ENCODE results near the gene ASPHD2. TPM values are rescaled to one million over a fixed set of nuclear protein-coding genes. Genes with fewer than 3 reads are reported as not detected.
"Not testable (repeated sequence)": the region's sequence is repeated elsewhere in the genome, so short reads cannot be mapped to it uniquely, and the experiment has no call there.

Gene ASPHD2
- polyA plus RNA-seq, 3 donors: 3.4 to 4.0 (median 3.7) TPM

DNA sequence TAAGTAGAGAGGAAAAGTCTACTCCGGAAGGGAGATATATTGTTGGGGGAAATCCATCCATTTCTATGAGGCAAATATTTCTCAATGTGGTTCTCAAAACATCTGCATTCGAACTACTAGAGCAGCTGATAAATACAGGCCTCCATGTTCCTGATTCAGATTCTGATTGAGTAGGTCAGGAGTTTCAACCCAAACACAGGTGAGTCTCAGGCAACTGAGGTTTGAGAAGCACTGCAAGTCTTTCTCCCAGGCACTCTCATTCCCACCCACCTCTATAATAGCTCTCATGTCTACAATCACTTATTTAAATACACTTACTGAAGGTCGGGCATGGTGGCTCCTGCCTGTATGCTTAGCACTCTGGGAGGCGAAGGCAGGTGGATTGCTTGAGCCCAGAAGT is 14.7 kb upstream of the ASPHD2 start:
- no peak for DNase-seq (ENCODE audit: low read depth in 3 of 3, low spot score in 2 of 3)

DNA sequence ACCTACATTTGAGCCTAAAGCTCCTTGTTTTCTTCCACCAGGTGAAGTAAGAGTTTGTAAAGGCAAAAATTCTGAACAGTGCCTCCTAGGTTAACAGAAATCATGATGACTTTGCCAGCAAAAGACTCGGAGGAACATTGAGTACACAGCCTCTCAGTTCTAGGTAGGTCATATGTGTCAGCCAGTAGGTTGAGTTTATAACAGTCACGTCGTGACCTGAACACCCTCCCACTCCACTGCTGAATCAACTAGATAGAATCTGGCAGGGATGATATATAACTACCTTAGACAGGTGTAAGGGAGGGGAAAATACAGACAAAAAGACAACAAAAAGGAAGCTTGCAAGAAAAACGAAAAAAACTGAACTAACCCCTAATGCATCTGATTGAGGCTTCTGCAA is 12.8 kb upstream of the ASPHD2 start:
- DNase-seq (ENCODE audit: low read depth in 3 of 3, low spot score in 2 of 3): no peak

DNA sequence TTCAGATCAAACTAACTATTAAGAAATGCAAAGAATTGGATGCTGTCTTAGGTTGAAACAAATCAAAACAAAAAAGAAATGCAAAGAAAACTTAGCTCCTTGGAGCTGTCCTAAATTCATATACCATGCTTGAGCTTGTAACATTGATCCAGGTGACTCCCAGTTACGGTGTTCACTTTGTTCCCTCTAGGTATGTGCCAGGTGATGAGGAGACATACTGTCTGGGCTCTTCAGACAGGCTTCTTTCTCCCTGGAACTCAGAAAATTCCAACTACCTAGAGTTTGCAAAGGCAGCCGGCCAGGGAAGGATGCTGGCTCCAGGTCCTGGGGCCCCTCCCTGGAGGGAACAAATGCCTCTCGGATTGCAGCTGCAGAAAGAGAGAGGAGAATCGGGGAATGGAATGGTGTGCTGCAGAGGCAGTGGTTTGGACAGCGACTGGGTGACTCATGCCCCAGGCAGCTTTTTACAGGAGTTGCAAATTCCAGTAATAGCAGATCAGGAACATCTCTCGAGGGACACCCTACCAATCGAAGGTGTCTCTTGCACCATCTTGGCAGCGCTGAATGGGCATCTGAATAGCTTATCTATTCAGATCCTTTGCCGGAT is 12.3 kb upstream of the ASPHD2 start:
- no peak for DNase-seq (ENCODE audit: low read depth in 3 of 3, low spot score in 2 of 3)

DNA sequence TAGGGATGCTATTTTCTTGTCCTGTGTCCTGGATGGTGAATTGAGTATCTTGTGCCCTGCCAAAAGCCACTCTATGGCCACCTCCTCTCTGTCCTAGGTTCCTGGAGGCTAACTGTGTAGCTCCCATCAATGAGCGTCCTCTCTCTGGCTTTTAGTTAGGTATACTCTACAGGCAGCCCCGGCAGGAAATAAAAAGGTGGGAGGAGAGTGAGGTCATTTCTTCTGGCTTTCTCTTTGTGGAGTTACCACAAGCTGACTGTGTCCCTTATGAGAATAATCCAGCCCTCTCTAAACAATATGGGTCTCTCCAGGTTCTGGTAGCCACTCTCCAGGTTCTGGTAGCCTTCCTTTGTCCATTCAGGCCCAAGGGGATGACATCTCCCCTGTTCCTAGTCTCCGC is 11.7 kb upstream of the ASPHD2 start:
- no peak for DNase-seq (ENCODE audit: low read depth in 3 of 3, low spot score in 2 of 3)

DNA sequence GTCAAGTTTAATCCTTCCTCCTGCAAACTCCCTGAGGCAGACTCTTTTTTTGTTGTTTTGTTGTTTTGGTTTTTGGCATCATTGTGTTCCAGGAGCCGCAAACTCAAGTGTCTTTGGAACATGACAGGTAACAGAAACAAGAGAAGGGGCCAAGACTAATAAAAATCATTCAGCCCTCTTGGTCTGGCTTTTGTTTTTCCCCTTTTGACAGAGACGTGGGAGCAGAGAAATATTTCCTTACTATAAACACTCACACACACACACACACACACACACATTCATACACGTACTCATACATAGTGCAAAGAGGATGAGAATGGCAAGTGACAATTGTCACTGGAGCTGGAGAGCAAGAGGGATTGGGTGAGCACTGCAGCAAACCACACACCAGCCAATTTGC is 10.4 kb upstream of the ASPHD2 start:
- no peak for DNase-seq (ENCODE audit: low read depth in 3 of 3, low spot score in 2 of 3)

DNA sequence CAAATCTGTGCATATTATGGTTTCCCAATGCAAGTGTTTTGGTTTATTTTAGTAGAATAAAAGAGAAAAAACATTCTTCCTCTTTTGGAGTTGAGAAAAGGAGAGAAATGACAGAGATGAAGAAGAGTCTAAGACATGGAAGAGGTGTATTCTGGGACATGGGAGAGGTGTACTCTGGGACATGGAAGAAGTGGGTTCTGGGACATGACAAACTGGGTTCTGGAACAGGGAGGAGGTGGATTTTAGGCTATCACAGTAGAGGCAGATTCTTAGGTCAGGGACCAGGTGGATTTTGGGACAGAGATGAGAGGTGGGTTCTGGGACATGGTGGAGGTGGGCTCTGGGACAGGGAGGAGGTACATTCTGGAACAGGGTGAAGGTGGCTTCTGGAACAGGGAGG is 2.1 kb upstream of the ASPHD2 start:
- no peak for DNase-seq (ENCODE audit: low read depth in 3 of 3, low spot score in 2 of 3)

DNA sequence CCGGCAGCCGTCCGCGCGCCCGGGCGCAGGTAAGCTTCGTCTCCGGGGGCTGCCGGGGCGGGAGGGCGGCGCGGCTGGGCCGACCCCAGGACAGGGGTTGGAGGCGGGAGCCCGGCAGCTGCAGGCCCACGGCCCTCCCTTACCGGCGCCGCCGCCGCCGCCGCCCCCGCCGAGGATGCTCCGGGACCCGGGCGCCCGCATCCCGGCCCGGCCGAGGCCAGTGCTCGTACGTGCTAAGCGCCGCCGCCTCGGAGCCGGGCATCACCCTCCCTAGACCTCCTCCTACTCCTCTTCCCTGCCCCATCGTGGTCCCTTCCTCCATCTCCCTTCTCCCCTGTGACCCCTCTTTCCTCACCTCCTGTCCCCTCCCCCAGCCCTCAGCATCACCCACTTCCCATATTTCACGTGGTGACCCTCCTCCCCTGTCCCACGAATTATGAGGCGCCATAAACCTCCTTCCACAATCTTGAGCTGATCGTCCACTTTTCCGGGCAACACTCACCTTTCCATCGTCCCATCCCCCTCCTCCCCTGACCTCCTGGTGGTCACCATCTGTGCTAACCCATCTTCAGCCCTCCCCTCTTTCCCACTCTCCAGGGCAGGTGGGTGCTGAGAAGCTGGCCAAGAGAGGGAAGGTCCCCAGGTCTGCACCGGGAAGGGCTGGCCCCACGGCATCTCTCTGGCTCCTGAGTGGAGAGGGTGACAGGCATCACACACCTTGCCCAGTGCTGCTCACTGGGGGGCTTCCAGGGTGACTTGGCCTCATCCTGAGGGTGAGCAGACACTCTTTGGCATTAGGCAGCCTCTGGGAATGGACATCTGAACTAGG is 612 bp downstream of the ASPHD2 start:
- no peak for DNase-seq (ENCODE audit: low read depth in 3 of 3, low spot score in 2 of 3)

DNA sequence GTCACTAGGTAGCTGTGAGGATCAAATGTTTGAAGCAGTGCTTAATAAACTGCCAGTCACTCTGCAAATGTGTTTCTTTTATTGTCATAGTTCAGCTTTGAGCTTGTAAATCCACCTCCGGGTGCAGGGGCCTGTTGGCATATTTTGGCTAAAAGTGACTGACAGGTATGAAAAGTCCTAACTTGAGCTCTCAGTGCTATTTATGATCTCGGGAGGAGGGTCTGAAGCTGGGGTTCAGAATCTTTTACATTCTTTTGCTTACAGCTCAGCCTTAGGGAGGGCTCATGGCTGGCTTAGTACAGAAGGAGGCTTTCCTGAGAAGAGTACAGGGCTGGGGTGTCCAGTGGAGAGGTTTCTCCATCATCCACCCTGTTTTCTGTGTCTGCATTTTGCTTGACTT is 1.5 kb downstream of the ASPHD2 start:
- DNase-seq (ENCODE audit: low read depth in 3 of 3, low spot score in 2 of 3): no peak

DNA sequence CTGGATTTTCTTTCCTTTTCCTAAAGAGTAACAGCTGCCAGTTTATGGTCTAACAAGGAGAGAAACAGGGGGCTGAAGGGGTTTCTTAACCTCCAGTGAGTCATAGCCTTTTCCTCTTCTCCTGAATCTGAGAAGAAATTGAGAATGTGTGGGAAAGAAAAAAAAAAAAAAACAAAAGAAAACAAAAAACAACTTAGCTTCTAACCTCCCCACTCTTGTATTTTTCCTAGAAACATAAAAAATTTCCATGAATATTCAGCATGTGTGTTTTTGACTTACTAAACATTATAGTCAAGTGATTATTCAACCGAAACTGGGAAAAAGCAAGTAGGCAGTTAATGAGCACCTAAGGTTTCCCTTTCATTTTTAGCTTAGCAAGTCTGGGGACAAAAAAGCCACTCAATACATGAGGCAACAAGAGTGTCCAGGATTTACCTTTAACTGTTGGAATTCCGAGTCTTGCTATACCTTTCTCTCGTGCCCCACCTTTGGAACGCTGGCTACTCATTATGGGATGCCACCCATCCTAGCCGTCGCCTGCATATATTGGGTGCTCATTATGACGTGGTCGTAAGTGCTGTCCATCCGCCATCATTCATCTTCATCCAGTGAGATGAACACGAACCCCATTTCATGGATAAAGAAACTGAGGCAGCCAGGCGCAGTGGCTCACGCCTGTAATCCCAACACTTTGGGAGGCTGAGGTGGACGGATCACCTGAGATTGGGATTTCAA is 2.4 kb downstream of the ASPHD2 start:
- no peak for DNase-seq (ENCODE audit: low read depth in 3 of 3, low spot score in 2 of 3)

DNA sequence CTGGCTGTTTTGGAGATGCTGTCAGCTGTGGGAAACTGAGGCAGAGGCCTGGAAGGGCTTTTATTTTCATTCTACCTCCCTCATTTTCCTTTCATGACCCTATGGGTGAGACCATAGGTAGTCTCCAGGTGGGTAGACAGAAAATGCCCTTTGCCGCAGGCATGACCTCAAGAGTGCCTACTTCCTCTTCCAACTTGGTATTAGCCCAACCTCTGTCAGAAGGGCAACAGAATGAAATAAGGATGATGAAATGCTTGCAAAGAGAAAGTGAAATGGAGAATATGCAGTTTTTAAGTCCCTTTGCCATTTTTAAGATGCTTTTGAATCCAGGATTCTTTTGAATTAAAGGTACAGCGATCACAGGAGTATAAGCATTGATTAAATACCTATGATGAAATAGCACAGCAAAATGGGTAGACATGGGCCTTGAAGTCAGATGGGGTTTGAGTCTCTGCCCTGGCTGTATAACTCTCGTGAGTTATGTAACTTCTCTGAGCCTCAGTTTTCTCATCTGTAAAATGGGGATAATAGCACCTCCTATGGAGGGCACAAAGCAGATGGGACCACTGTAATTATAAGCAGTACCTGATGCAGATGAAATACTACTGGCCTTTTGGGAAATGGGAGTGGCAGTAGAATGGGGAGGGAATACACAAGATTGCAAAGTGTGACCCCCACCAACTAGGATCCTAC is 3.7 kb downstream of the ASPHD2 start:
- DNase-seq (ENCODE audit: low read depth in 3 of 3, low spot score in 2 of 3): no peak

DNA sequence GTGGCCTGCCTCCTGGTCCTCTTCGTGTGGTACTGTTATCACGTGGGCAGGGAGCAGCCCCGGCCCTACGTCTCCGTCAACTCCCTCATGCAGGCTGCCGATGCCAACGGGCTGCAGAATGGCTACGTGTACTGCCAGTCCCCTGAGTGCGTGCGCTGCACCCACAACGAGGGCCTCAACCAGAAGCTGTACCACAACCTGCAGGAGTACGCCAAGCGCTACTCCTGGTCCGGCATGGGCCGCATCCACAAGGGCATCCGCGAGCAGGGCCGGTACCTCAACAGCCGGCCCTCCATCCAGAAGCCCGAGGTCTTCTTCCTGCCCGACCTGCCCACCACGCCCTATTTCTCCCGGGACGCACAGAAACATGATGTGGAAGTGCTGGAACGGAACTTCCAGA is 4.7 kb downstream of the ASPHD2 start:
- no peak for DNase-seq (ENCODE audit: low read depth in 3 of 3, low spot score in 2 of 3)

DNA sequence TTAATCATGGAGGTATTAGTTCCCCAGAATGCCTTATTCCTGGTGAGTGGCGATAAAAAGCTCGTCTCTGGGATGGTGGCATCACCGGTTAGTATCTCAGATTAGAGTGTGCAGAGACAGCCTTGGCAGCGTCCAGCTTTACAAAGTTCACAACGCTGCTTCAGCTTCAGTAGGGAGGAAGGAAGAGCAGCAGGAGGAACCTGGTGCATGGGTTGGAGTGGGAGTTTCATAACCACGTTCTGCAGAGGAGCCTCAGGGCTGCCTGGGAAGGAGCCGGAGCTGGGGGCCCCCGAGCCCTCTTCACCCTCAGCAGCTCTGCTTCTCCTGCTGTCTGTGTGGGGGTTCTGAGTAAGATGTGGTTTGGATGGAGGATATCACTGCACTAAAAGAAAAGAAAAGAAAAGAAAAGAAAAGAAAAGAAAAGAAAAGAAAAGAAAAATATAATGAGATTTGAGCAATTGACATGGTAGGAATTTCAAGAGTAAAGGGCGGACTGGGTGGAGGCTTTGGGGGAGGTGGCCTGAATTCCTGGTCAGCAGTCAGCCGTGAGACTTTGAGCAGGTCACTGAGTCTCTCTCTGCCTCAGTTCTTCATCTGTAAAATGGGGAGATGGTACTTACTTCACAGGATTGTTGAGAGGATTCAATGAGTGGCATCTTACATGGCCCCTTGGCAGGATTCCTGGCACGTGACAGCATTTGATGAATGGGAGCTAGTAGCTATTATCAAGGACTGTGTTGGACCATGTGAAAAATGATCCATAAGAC is 6.5 kb downstream of the ASPHD2 start:
- DNase-seq (ENCODE audit: low read depth in 3 of 3, low spot score in 2 of 3): no peak

DNA sequence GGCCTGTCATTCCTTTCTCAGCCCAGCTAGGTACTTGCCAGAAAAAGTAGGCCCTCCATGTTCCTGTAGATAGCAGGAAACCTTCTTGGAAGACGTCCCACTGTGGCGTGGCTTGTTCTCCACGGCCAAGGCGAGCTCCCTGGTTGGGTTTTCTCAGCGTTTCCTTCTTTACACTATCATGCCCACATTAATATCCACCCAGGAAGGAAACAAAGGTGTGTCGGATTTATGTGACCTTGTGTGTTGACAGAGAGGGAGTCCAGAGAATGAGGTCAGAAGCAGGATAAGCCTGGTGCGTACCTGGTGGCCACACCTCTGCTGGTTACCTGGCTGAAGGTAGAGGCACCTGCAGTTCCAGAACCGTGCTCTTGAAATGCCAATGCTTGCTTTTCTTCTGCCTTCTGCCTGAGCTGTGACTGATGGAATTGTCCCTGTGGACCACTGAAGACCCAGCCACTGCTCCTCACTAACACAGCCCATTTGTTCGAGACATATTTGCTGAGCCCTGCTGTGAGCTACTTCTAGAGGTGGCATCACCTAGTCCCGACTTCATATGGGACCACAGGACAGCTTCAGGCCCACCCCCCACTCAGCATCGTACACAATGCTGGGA is 7.9 kb downstream of the ASPHD2 start:
- DNase-seq (ENCODE audit: low read depth in 3 of 3, low spot score in 2 of 3): no peak

DNA sequence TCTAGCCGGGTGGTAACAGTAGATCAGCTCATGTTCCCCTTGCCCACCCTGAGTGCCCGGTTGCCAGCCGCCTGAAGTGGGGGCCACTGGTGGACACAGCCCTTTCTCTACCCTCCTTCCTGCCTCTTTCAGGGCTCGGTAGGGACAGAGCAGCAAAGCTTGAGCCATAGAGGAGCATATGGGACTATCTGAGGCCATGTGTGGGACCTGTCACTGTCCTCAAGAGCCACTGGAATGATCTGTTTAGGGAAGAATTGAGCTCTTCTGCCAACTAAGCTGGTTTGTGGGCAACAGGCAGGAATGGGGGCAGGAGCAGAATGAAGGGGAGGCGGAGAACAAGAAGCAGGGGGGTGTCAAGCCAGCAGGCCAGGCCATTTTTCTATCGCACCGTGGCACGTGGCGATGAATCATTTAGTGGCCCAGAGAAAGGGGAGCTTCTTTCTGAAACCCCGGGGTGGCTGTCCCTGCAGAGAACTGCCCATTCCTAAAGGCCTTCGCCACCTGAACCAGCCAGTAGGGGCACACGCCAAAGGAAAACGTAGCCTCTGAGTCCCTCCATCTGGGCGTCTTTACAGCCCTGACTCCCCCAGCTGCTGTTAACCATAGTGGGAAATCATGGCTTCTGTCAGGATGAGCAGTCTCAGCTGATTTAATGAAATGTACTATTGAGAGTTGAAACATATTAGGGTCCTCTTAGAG is 8.8 kb downstream of the ASPHD2 start:
- no peak for DNase-seq (ENCODE audit: low read depth in 3 of 3, low spot score in 2 of 3)

DNA sequence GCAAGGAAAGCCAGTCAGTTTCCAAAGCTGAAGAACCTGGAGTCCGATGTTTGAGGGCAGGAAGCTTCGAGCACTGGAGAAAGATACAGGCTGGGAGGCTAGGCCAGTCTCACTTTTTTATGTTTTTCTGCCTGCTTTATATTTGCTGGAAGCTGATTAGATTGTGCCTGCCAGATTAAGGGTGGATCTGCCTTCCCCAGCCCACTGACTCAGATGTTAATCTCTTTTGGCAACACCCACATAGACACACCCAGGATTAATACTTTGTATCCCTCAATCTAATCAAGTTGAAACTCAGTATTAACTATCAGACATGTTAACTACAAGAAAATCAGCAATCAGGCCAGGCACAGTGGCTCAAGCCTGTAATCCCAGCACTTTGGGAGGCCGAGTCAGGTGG is 9.7 kb downstream of the ASPHD2 start:
- not testable (repeated sequence) for DNase-seq (ENCODE audit: low read depth in 3 of 3, low spot score in 2 of 3)

DNA sequence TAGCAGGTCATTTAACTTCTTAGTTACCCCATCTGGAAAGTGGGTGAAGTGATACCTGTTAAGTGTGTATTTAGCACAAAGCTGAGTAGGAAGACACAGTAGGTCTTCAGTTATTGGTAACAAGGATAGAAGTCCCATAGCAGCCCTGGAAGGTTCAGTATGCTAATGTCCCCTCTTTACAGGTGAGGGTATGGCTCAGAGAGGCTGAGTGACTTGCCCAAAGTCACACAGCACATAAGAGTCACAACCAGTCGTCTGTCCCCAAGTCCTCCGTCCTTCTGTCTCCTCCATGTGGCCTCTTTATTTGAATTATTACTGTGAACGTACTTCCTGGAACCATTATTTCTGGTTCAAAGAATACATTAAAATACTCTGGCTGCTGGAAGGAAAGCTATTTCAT is 10.5 kb downstream of the ASPHD2 start:
- no peak for DNase-seq (ENCODE audit: low read depth in 3 of 3, low spot score in 2 of 3)

DNA sequence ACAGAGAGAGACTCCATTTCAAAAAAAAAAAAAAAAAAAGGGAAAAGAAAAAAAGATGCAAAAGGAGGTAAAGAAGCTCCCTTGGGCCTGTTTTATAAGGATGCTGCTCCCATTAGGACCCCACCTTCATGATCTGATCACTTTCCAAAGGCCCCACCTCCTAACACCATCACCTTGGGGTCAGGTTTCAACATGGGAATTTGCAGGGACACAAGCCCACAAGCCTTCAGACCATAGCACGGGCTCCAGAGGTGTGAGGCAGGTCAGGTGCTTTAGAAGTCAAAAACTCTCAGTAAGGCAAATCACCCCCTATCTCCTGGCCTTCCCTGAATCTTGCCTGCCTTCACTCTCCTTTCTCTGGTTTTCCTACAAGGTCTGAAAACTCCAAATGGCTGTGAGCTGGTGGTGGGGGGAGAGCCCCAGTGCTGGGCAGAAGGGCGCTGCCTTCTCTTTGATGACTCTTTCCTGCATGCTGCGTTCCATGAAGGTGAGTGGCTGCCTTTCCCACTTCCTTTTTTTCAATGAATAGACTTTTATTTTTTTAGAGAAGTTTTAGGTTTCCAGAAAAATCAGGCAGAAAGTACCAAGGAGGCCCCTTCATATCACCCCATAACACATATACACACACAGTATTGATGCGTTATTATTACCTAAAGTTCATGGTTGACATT is 13.2 kb downstream of the ASPHD2 start:
- DNase-seq (ENCODE audit: low read depth in 3 of 3, low spot score in 2 of 3): no peak

DNA sequence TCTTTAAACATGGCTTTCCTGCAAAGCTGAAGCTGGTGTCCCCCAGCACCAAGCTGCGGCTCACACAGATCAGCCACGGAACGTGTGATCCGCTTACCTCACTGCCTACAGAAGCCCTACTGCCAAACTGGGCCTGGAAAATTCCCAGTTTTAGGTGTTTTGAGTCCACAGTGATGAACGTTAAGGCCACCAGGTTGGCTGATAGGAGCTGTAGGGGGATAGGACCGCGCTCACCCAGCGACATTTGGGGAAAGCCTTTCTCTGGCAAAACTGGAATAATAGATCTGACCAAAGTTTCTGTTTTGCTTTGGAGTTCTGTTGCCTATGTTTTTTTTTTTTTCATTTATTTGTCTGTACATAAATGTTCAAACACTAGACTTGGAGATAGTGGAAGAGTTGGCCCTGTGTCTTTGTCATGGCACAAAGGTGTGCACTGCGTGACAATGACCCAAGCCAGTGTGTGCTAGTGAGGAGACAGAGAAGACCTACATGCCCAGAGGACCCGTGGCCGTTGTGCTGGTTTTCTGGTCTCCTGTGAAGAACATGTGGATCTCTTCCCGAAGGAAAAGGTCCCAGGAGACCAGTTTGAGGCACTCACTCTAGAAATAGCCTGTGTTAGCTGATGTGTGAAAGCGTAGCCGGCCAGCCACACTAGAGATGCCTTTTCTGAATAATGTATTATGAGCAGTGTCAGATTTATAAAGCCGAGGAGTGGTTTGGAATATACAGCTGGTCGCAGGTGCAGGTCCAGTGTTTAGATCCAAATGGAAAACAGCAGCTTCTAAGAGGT is 15.0 kb downstream of the ASPHD2 start:
- no peak for DNase-seq (ENCODE audit: low read depth in 3 of 3, low spot score in 2 of 3)
